ENCODE results near the gene PKNOX2. TPM values are rescaled to one million over a fixed set of nuclear protein-coding genes. Genes with fewer than 3 reads are reported as not detected.

Gene PKNOX2
- total and polyA plus RNA-seq, 10 of the 15 experiments (the other 5 are each of a cell fraction or from before 2014, with no cell fraction given): not detected

DNA sequence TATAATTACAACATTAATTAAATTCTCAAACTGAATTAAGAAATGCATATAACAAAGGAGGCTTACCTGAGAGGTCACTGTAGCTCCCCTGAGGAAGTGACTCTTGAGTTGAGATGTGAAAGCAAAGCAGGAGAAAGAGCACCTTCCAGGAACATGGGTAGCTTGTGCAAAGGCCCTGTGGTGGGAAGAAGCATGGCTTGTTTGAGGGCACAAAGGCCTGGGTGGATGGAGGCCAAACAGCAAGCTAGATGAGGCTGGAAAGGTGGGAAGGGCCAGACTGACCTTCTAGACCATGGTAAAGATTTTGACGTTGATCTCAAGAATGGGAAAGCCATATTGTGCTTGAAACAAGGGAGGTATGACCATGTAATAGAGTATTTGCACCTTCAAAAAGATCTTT lies 155.1 kb downstream of the PKNOX2 start:
- RAD21 ChIA-PET (ENCODE audit: unreplicated experiment): interaction anchor here (0.8 kb wide), 1 partner anchor 14 kb away, joined by 3 read pairs; no protein-coding TSS in a partner anchor
- Histone ChIP-seq H3K79me2 (ENCODE audit: control insufficient read depth, insufficient read depth, low read length) (no peaks in the 10 kb centered on the region), H3K36me3 (ENCODE audit: control insufficient read depth in 2 of 2, insufficient read depth in 2 of 2, low read length in 1 of 2) (no peaks in the 10 kb centered on the region), H3K4me2 (ENCODE audit: control insufficient read depth, insufficient read depth) (no peak overlapping the region), H2AFZ (ENCODE audit: control insufficient read depth, low read depth, low read length) (no peak overlapping the region), H3K4me1 (ENCODE audit: control insufficient read depth, insufficient read depth, low read length) (no peaks in the 10 kb centered on the region), H3K9ac (ENCODE audit: control insufficient read depth, insufficient read depth, low read length) (no peak overlapping the region), H3K4me3 (no peak overlapping the region), H3K27ac (ENCODE audit: control insufficient read depth, insufficient read depth) (no peak overlapping the region), H4K20me1 (ENCODE audit: control insufficient read depth, insufficient read depth) (no peaks in the 10 kb centered on the region), H3K9me3 (replicated peaks; ENCODE audit: control insufficient read depth, insufficient read depth, low read length) (no peaks in the 10 kb centered on the region), H3K27me3 (replicated peaks in 1 of 2; ENCODE audit: control insufficient read depth in 2 of 2, insufficient read depth in 2 of 2, low read length in 1 of 2) (peaks cover 5 to 6% of the 10 kb centered on the region in 2 experiments; a peak in 3 of 4 replicates)
- 24% methylated on average over 1 of the region's 1 CpG for WGBS (ENCODE audit: insufficient coverage, insufficient replicate concordance, low lambda C conversion rate, missing lambda C conversion rate)
- BruUV-seq (replicated peaks): no TSS peak
- no peak for DNase-seq (ENCODE audit: low read depth, low spot score)
- SMC1A ChIA-PET (ENCODE audit: uncharacterized antibody, unreplicated experiment): interaction anchor here (1.1 to 1.2 kb wide), 2 partner anchors 9 to 11 kb away, joined by 4 read pairs; no protein-coding TSS in a partner anchor
- CTCF ChIA-PET: interaction anchor here (0.9 to 1.5 kb wide), 3 partner anchors 36 to 114 kb away, joined by 3 to 4 read pairs (median 3); no protein-coding TSS in a partner anchor
- POLR2A ChIA-PET: no interaction called here
- ATAC-seq: no peak
- in situ Hi-C loops (cut with MboI) (no loop called here), intact Hi-C loops (cut with micrococcal nuclease; ENCODE audit: unreplicated experiment) (no loop called here)
- no peak for FAIRE-seq
- TF ChIP-seq MYC (IDR thresholded peaks at IDR 0.05; ENCODE audit: insufficient read depth, insufficient read length, insufficient replicate concordance, low read length, severe bottlenecking) (no peak), HDAC6 (IDR thresholded peaks at IDR 0.05; ENCODE audit: unreplicated experiment) (no peak), GABPA (IDR thresholded peaks at IDR 0.05; ENCODE audit: low read depth) (no peak), EGR1 (IDR thresholded peaks at IDR 0.05; ENCODE audit: borderline replicate concordance in 1 of 2, low read depth in 2 of 2, low read length in 2 of 2) (no peak), NFIC (IDR thresholded peaks at IDR 0.05; ENCODE audit: low read depth, low read length) (no peak), CBX3 (IDR thresholded peaks at IDR 0.05; ENCODE audit: borderline replicate concordance, low read depth) (no peak), ZNF622 (IDR thresholded peaks at IDR 0.05) (no peak), TARDBP (IDR thresholded peaks at IDR 0.05; ENCODE audit: borderline replicate concordance) (no peak), NBN (IDR thresholded peaks at IDR 0.05) (no peak), SMAD1 (IDR thresholded peaks at IDR 0.05; ENCODE audit: low read depth, partially characterized antibody) (no peak), KAT2A (conservative IDR thresholded peaks at IDR 0.05; ENCODE audit: control insufficient read depth, low read depth, low read length) (no peak)
- TF ChIP-seq, protein P1, sequence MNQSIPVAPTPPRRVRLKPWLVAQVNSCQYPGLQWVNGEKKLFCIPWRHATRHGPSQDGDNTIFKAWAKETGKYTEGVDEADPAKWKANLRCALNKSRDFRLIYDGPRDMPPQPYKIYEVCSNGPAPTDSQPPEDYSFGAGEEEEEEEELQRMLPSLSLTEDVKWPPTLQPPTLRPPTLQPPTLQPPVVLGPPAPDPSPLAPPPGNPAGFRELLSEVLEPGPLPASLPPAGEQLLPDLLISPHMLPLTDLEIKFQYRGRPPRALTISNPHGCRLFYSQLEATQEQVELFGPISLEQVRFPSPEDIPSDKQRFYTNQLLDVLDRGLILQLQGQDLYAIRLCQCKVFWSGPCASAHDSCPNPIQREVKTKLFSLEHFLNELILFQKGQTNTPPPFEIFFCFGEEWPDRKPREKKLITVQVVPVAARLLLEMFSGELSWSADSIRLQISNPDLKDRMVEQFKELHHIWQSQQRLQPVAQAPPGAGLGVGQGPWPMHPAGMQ (IDR thresholded peaks at IDR 0.05; ENCODE audit: borderline replicate concordance): no peak
- TF ChIP-seq, protein P2, sequence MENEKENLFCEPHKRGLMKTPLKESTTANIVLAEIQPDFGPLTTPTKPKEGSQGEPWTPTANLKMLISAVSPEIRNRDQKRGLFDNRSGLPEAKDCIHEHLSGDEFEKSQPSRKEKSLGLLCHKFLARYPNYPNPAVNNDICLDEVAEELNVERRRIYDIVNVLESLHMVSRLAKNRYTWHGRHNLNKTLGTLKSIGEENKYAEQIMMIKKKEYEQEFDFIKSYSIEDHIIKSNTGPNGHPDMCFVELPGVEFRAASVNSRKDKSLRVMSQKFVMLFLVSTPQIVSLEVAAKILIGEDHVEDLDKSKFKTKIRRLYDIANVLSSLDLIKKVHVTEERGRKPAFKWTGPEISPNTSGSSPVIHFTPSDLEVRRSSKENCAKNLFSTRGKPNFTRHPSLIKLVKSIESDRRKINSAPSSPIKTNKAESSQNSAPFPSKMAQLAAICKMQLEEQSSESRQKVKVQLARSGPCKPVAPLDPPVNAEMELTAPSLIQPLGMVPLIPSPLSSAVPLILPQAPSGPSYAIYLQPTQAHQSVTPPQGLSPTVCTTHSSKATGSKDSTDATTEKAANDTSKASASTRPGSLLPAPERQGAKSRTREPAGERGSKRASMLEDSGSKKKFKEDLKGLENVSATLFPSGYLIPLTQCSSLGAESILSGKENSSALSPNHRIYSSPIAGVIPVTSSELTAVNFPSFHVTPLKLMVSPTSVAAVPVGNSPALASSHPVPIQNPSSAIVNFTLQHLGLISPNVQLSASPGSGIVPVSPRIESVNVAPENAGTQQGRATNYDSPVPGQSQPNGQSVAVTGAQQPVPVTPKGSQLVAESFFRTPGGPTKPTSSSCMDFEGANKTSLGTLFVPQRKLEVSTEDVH (IDR thresholded peaks at IDR 0.05; ENCODE audit: low read depth, partially characterized antibody): no peak
- TF ChIP-seq, protein P3, sequence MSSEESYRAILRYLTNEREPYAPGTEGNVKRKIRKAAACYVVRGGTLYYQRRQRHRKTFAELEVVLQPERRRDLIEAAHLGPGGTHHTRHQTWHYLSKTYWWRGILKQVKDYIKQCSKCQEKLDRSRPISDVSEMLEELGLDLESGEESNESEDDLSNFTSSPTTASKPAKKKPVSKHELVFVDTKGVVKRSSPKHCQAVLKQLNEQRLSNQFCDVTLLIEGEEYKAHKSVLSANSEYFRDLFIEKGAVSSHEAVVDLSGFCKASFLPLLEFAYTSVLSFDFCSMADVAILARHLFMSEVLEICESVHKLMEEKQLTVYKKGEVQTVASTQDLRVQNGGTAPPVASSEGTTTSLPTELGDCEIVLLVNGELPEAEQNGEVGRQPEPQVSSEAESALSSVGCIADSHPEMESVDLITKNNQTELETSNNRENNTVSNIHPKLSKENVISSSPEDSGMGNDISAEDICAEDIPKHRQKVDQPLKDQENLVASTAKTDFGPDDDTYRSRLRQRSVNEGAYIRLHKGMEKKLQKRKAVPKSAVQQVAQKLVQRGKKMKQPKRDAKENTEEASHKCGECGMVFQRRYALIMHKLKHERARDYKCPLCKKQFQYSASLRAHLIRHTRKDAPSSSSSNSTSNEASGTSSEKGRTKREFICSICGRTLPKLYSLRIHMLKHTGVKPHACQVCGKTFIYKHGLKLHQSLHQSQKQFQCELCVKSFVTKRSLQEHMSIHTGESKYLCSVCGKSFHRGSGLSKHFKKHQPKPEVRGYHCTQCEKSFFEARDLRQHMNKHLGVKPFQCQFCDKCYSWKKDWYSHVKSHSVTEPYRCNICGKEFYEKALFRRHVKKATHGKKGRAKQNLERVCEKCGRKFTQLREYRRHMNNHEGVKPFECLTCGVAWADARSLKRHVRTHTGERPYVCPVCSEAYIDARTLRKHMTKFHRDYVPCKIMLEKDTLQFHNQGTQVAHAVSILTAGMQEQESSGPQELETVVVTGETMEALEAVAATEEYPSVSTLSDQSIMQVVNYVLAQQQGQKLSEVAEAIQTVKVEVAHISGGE (CRISPR knock-in tag; IDR thresholded peaks at IDR 0.05): no peak

Data from GM12878 (cell line).